WTC11 (cell line): Measurements from ENCODE around the gene RELB.

Experiments
- CBFB ChIP-seq: sonication (generic); formaldehyde crosslinking; IDR thresholded peaks from 2 replicates; pipeline ENCODE4 v1.8.1; 2022; ENCODE audit warnings: mild to moderate bottlenecking, low read depth, missing genetic modification reagents
- FOXP4 ChIP-seq: sonication (generic); formaldehyde crosslinking; IDR thresholded peaks from 2 replicates; pipeline ENCODE4 v1.8.0; 2022; ENCODE audit warnings: mild to moderate bottlenecking, missing genetic modification reagents
- ZNF263 ChIP-seq: sonication (generic); formaldehyde crosslinking; IDR thresholded peaks from 2 replicates; pipeline ENCODE4 v1.8.1; 2022; ENCODE audit warnings: low read depth, mild to moderate bottlenecking, moderate library complexity, missing genetic modification reagents
- TF ChIP-seq, protein P1 (sequence below): fragments of 200-600 bp; IDR thresholded peaks from 2 replicates; pipeline ENCODE4 v1.8.0; 2022; ENCODE audit warnings: antibody characterized with exemption
- TF ChIP-seq, protein P2 (sequence below): fragments of 250-450 bp; sonication (Bioruptor Pico); IDR thresholded peaks from 2 replicates; pipeline ENCODE4 v1.9.0; 2021; ENCODE audit warnings: mild to moderate bottlenecking

- TF ChIP-seq FOXP4: no peak
- no peak for TF ChIP-seq CBFB (CRISPR knock-in tag)
- TF ChIP-seq, protein P1, sequence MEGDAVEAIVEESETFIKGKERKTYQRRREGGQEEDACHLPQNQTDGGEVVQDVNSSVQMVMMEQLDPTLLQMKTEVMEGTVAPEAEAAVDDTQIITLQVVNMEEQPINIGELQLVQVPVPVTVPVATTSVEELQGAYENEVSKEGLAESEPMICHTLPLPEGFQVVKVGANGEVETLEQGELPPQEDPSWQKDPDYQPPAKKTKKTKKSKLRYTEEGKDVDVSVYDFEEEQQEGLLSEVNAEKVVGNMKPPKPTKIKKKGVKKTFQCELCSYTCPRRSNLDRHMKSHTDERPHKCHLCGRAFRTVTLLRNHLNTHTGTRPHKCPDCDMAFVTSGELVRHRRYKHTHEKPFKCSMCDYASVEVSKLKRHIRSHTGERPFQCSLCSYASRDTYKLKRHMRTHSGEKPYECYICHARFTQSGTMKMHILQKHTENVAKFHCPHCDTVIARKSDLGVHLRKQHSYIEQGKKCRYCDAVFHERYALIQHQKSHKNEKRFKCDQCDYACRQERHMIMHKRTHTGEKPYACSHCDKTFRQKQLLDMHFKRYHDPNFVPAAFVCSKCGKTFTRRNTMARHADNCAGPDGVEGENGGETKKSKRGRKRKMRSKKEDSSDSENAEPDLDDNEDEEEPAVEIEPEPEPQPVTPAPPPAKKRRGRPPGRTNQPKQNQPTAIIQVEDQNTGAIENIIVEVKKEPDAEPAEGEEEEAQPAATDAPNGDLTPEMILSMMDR: no peak
- no peak for TF ChIP-seq ZNF263
- TF ChIP-seq, protein P2, sequence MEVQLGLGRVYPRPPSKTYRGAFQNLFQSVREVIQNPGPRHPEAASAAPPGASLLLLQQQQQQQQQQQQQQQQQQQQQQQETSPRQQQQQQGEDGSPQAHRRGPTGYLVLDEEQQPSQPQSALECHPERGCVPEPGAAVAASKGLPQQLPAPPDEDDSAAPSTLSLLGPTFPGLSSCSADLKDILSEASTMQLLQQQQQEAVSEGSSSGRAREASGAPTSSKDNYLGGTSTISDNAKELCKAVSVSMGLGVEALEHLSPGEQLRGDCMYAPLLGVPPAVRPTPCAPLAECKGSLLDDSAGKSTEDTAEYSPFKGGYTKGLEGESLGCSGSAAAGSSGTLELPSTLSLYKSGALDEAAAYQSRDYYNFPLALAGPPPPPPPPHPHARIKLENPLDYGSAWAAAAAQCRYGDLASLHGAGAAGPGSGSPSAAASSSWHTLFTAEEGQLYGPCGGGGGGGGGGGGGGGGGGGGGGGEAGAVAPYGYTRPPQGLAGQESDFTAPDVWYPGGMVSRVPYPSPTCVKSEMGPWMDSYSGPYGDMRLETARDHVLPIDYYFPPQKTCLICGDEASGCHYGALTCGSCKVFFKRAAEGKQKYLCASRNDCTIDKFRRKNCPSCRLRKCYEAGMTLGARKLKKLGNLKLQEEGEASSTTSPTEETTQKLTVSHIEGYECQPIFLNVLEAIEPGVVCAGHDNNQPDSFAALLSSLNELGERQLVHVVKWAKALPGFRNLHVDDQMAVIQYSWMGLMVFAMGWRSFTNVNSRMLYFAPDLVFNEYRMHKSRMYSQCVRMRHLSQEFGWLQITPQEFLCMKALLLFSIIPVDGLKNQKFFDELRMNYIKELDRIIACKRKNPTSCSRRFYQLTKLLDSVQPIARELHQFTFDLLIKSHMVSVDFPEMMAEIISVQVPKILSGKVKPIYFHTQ (CRISPR knock-in tag): no peak
Observed at GRCh38 chr19:45063851-45064801, 62.9 kb downstream of the RELB start.
